PFSK-1 (cell line): ENCODE data around the gene MYRFL.

Experiments used
- TAF1 ChIP-seq: IDR thresholded peaks from 2 replicates; pipeline ENCODE4 v1.6.1; 2012; ENCODE audit warnings: low read length, control low read depth, borderline replicate concordance; ENCODE audit not compliant: insufficient read depth
- TF ChIP-seq, protein P1 (sequence below), 2 experiments: IDR thresholded peaks; 2 replicates each; pipeline versions ENCODE4 v1.6.1 to v1.8.0; 2011 to 2012; ENCODE audit warnings: low read depth in 2 of 2, low read length in 2 of 2, control low read depth in 1 of 2, inconsistent platforms in 1 of 2, mild to moderate bottlenecking in 1 of 2, moderate library complexity in 1 of 2; ENCODE audit not compliant: insufficient read depth in 1 of 2

DNA sequence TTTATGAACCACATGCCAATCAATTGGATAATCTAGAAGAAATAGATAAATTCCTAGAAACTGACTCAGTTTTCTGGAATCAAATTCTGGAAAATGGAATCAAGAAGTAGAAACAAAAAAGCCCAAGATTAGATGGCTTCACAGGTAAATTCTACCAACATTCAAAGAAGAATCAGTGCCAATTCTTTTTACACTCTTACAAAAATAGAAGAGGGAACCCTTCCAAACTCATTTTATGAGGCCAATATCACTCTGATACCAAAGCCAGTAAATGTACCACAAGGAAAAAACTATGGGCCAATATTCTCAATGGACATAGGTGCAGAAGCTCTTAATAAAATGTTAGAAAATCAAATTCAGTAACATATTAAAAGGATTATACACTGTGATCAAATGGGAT, 35.7 kb upstream of the MYRFL start:
- TF ChIP-seq, protein P1, sequence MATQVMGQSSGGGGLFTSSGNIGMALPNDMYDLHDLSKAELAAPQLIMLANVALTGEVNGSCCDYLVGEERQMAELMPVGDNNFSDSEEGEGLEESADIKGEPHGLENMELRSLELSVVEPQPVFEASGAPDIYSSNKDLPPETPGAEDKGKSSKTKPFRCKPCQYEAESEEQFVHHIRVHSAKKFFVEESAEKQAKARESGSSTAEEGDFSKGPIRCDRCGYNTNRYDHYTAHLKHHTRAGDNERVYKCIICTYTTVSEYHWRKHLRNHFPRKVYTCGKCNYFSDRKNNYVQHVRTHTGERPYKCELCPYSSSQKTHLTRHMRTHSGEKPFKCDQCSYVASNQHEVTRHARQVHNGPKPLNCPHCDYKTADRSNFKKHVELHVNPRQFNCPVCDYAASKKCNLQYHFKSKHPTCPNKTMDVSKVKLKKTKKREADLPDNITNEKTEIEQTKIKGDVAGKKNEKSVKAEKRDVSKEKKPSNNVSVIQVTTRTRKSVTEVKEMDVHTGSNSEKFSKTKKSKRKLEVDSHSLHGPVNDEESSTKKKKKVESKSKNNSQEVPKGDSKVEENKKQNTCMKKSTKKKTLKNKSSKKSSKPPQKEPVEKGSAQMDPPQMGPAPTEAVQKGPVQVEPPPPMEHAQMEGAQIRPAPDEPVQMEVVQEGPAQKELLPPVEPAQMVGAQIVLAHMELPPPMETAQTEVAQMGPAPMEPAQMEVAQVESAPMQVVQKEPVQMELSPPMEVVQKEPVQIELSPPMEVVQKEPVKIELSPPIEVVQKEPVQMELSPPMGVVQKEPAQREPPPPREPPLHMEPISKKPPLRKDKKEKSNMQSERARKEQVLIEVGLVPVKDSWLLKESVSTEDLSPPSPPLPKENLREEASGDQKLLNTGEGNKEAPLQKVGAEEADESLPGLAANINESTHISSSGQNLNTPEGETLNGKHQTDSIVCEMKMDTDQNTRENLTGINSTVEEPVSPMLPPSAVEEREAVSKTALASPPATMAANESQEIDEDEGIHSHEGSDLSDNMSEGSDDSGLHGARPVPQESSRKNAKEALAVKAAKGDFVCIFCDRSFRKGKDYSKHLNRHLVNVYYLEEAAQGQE (IDR thresholded peaks at IDR 0.05; ENCODE audit: insufficient read depth in 1 of 2, low read depth in 2 of 2, low read length in 2 of 2), result no peak
- no peak for TF ChIP-seq TAF1
